GM12878 (cell line): ENCODE results near the gene RINT1. TPM values are rescaled to one million over a fixed set of nuclear protein-coding genes. Genes with fewer than 3 reads are reported as not detected.

ENCODE experiments used
- ATAC-seq: fragments of 200-7000 bp; cut with Tn5 transposase; 3 replicates; pipeline ENCODE4 v1.9.1; 2020; ENCODE audit warnings: mild to moderate bottlenecking, moderate library complexity
- BruUV-seq: library from RNA; stranded (reverse); fragments of 400-500 nt; replicated peaks from 2 replicates; lab custom pipeline; 2021; lab: Mats Ljungman, UMichigan
- CTCF ChIA-PET: fragments of 300-600 bp; sonication (Branson Sonifier 250); formaldehyde crosslinking; extraction: SDS; loops from one replicate; lab custom pipeline; 2021; ENCODE audit warnings: inconsistent platforms; lab: Yijun Ruan, JAX
- POLR2A ChIA-PET: fragments of 350-600 bp; formaldehyde crosslinking; extraction: SDS; loops from one replicate; lab custom pipeline; 2021; ENCODE audit warnings: inconsistent platforms; lab: Charles Lee
- RAD21 ChIA-PET: fragments of 300-600 bp; sonication (Branson Sonifier 250); formaldehyde crosslinking; loops from one replicate; lab custom pipeline; 2023; ENCODE audit warnings: antibody characterized with exemption; ENCODE audit not compliant: unreplicated experiment; lab: Charles Lee
- SMC1A ChIA-PET: fragments of 300-600 bp; sonication (Branson Sonifier 250); formaldehyde crosslinking; loops from one replicate; lab custom pipeline; 2023; ENCODE audit not compliant: unreplicated experiment, uncharacterized antibody; lab: Charles Lee
- DNase-seq: peaks from one replicate; pipeline ENCODE4 v3.0.0-alpha.2; 2011; ENCODE audit warnings: low read depth, low spot score
- FAIRE-seq: peaks from 3 replicates; lab custom pipeline; 2011; peaks lifted over from hg19 to GRCh38; lab: Jason Lieb, UNC
- H2AFZ ChIP-seq: 2 replicates; pipeline ENCODE4 v1.6.0; 2011; ENCODE audit warnings: low read depth, low read length, control low read depth; ENCODE audit not compliant: control insufficient read depth
- H3K27ac ChIP-seq: 2 replicates; pipeline ENCODE4 v1.5.1; 2011; ENCODE audit warnings: control low read depth; ENCODE audit not compliant: control insufficient read depth, insufficient read depth
- H3K27me3 ChIP-seq, 2 experiments: replicated peaks in 1 of 2; 2 replicates each; pipeline versions ENCODE4 v1.6.0 to v1.6.1; 2011; ENCODE audit warnings: low read length in 1 of 2; ENCODE audit not compliant: control insufficient read depth in 2 of 2, insufficient read depth in 2 of 2
- H3K36me3 ChIP-seq, 2 experiments: 2 replicates each; pipeline ENCODE4 v1.5.1; 2011; ENCODE audit warnings: low read length in 1 of 2; ENCODE audit not compliant: control insufficient read depth in 2 of 2, insufficient read depth in 2 of 2
- H3K4me1 ChIP-seq: 2 replicates; pipeline ENCODE4 v1.6.1; 2011; ENCODE audit warnings: mild to moderate bottlenecking, low read length, moderate library complexity, mixed read lengths; ENCODE audit not compliant: control insufficient read depth, insufficient read depth
- H3K4me2 ChIP-seq: 2 replicates; pipeline ENCODE4 v1.6.0; 2011; ENCODE audit warnings: control low read depth; ENCODE audit not compliant: control insufficient read depth, insufficient read depth
- H3K4me3 ChIP-seq: fragments of 200-600 bp; sonication (generic); 2 replicates; pipeline ENCODE4 v1.5.1; 2016
- H3K79me2 ChIP-seq: 2 replicates; pipeline ENCODE4 v1.6.0; 2011; ENCODE audit warnings: low read length; ENCODE audit not compliant: control insufficient read depth, insufficient read depth
- H3K9ac ChIP-seq: 2 replicates; pipeline ENCODE4 v1.8.0; 2011; ENCODE audit warnings: low read length, control low read depth, mixed read lengths; ENCODE audit not compliant: control insufficient read depth, insufficient read depth
- H3K9me3 ChIP-seq: replicated peaks from 3 replicates; pipeline ENCODE4 v1.5.1; 2011; ENCODE audit warnings: mild to moderate bottlenecking, low read length; ENCODE audit not compliant: control insufficient read depth, insufficient read depth
- H4K20me1 ChIP-seq: 2 replicates; pipeline ENCODE4 v1.6.0; 2011; ENCODE audit not compliant: control insufficient read depth, insufficient read depth
- ATF2 ChIP-seq: IDR thresholded peaks from 2 replicates; pipeline ENCODE4 v1.6.1; 2012; ENCODE audit warnings: low read length, inconsistent platforms
- BCL11A ChIP-seq: IDR thresholded peaks from 2 replicates; pipeline ENCODE4 v1.6.1; 2011; ENCODE audit warnings: low read depth, low read length
- BHLHE40 ChIP-seq, 2 experiments: fragments of 450-650 bp in 1 of 2; IDR thresholded peaks; 2 replicates each; pipeline ENCODE4 v1.6.1; 2011 to 2017; ENCODE audit warnings: low read depth in 2 of 2, borderline replicate concordance in 1 of 2, improper control_type of control experiment in 1 of 2, low read length in 1 of 2, mild to moderate bottlenecking in 1 of 2
- CHD4 ChIP-seq: fragments of 200-600 bp; sonication (generic); IDR thresholded peaks from 2 replicates; pipeline ENCODE4 v1.6.1; 2016; ENCODE audit warnings: mild to moderate bottlenecking
- CREM ChIP-seq: IDR thresholded peaks from 2 replicates; pipeline ENCODE4 v1.6.1; 2014; ENCODE audit warnings: antibody characterized with exemption, low read depth
- E2F8 ChIP-seq: fragments of 450-650 bp; IDR thresholded peaks from 2 replicates; pipeline ENCODE4 v1.6.1; 2018; ENCODE audit warnings: mild to moderate bottlenecking, low read depth, moderate library complexity; ENCODE audit not compliant: partially characterized antibody
- FOXK2 ChIP-seq: fragments of 450-650 bp; IDR thresholded peaks from 2 replicates; pipeline ENCODE4 v1.6.1; 2017; ENCODE audit warnings: mild to moderate bottlenecking, moderate library complexity
- HCFC1 ChIP-seq: fragments of 150-350 bp; IDR thresholded peaks from 2 replicates; pipeline ENCODE4 v1.6.1; 2014; ENCODE audit warnings: low read length
- HDAC2 ChIP-seq: fragments of 200-600 bp; sonication (generic); IDR thresholded peaks from 2 replicates; pipeline ENCODE4 v1.6.1; 2017
- IRF5 ChIP-seq: fragments of 450-650 bp; IDR thresholded peaks from 2 replicates; pipeline ENCODE4 v1.6.1; 2017; ENCODE audit warnings: borderline replicate concordance
- MTA3 ChIP-seq: IDR thresholded peaks from 2 replicates; pipeline ENCODE4 v1.6.1; 2012; ENCODE audit warnings: low read length, inconsistent platforms, borderline replicate concordance
- PML ChIP-seq: IDR thresholded peaks from 2 replicates; pipeline ENCODE4 v1.6.1; 2012; ENCODE audit warnings: low read length, inconsistent platforms
- SUZ12 ChIP-seq: fragments of 200-600 bp; sonication (generic); IDR thresholded peaks from one replicate; pipeline ENCODE4 v1.6.1; 2018; ENCODE audit warnings: antibody characterized with exemption, mild to moderate bottlenecking; ENCODE audit not compliant: unreplicated experiment
- TARDBP ChIP-seq: IDR thresholded peaks from 2 replicates; pipeline ENCODE4 v1.6.1; 2016; ENCODE audit warnings: borderline replicate concordance
- ZBTB40 ChIP-seq: fragments of 450-650 bp; IDR thresholded peaks from 2 replicates; pipeline ENCODE4 v1.6.1; 2016; ENCODE audit warnings: mild to moderate bottlenecking, moderate library complexity, borderline replicate concordance
- ZSCAN29 ChIP-seq: fragments of 450-650 bp; IDR thresholded peaks from 2 replicates; pipeline ENCODE4 v1.6.1; 2017; ENCODE audit warnings: mild to moderate bottlenecking, moderate library complexity
- WGBS: methylation state at CpG from one replicate; pipeline ENCODE4 v1.1.6; 2016; ENCODE audit warnings: low lambda C conversion rate; ENCODE audit not compliant: insufficient replicate concordance, insufficient coverage; ENCODE audit errors: missing lambda C conversion rate; 5-methylcytosine and 5-hydroxymethylcytosine counted together
- in situ Hi-C: fragments of 300-500 bp; cut with MboI; formaldehyde crosslinking; loops from 9 replicates; pipeline ENCODE4 v1.14.3; 2018; ENCODE audit warnings: mixed read lengths
- intact Hi-C: fragments of 100-400 bp; cut with micrococcal nuclease; formaldehyde crosslinking; loops from one replicate; pipeline ENCODE4 v1.14.2; 2022; ENCODE audit not compliant: unreplicated experiment
- polyA plus RNA-seq, 11 experiments: library from polyadenylated mRNA; depleted of rRNA in 4 of 11; unstranded in 6 of 11; stranded (reverse) in 5 of 11; fragments of >200 nt; fragmentation: Nextera tagmentation in 4 of 11; fragmentation: Illumina TruSeq in 1 of 11; extraction: Ambion mirVana in 4 of 11; extraction: Trizol in 1 of 11; gene quantifications; 1 replicate in 1 of 11; 2 replicates in 10 of 11; pipeline versions ENCODE4 v1.2.1 to v1.2.3, GENCODE V29; 2011 to 2016; ENCODE audit warnings: inconsistent platforms in 2 of 11, missing spikeins in 2 of 11, low read depth in 1 of 11
- total RNA-seq, 4 experiments: library from RNA; depleted of rRNA in 3 of 4; stranded (reverse); fragments of >200 nt in 3 of 4; fragmentation: Illumina TruSeq in 1 of 4; extraction: Trizol in 1 of 4; gene quantifications; 2 replicates each; pipeline versions ENCODE4 v1.2.1 to v1.2.3, GENCODE V29; 2013 to 2021

The RINT1 gene
- total and polyA plus RNA-seq, 10 of the 15 experiments (the other 5 are each of a cell fraction or from before 2014, with no cell fraction given), result 6.7 to 32.3 (median 17.3) TPM

GRCh38 chr7:105512415-105512814 is 19.6 kb upstream of the RINT1 start:
- in situ Hi-C loops, result no loop called here
- ATAC-seq, result no peak; the same call in 2 of the 3 replicates
- Histone ChIP-seq H3K4me1 (peaks cover 6% of the 10 kb centered on the region; the same call in 1 of the 2 replicates), H3K4me3 (no peak overlapping the region), H3K79me2 (peaks cover 16% of the 10 kb centered on the region), H4K20me1 (no peaks in the 10 kb centered on the region), H3K9me3 (no peaks in the 10 kb centered on the region), H2AFZ (no peak overlapping the region), H3K27me3 (no peaks in the 10 kb centered on the region), H3K9ac (no peak overlapping the region), H3K4me2 (no peak overlapping the region; the same call in 1 of the 2 replicates), H3K27ac (no peak overlapping the region), H3K36me3 (no peaks in the 10 kb centered on the region; a peak in 1 of 4 replicates)
- DNase-seq, result no peak
- intact Hi-C loops, result no loop called here
- RAD21 ChIA-PET, result no interaction called here
- CTCF ChIA-PET, result no interaction called here
- WGBS, result 71% methylated on average over 4 of the region's 4 CpGs
- SMC1A ChIA-PET, result no interaction called here
- POLR2A ChIA-PET, result no interaction called here
- BruUV-seq, result no TSS peak
- no peak for FAIRE-seq
- TF ChIP-seq CREM (no peak), HCFC1 (no peak), HDAC2 (no peak), TARDBP (no peak), E2F8 (no peak), BCL11A (no peak), ZBTB40 (no peak), FOXK2 (no peak), BHLHE40 (IDR thresholded peaks at IDR 0.05; ENCODE audit: borderline replicate concordance in 1 of 2, low read depth in 2 of 2, low read length in 1 of 2) (no peak), IRF5 (no peak), MTA3 (no peak), SUZ12 (no peak), ATF2 (no peak), ZSCAN29 (no peak), PML (no peak), CHD4 (no peak)
